GM19467 (cell line): ENCODE results near the gene INAVA.
"Not testable (repeated sequence)": the region's sequence is repeated elsewhere in the genome, so short reads cannot be mapped to it uniquely, and the experiment has no call there.

Experiments
- ATAC-seq: cut with Tn5 transposase; IDR thresholded peaks from one replicate; pipeline ENCODE4 v1.9.1; 2021; ENCODE audit warnings: mild to moderate bottlenecking, moderate library complexity; ENCODE audit not compliant: unreplicated experiment

INAVA gene

DNA sequence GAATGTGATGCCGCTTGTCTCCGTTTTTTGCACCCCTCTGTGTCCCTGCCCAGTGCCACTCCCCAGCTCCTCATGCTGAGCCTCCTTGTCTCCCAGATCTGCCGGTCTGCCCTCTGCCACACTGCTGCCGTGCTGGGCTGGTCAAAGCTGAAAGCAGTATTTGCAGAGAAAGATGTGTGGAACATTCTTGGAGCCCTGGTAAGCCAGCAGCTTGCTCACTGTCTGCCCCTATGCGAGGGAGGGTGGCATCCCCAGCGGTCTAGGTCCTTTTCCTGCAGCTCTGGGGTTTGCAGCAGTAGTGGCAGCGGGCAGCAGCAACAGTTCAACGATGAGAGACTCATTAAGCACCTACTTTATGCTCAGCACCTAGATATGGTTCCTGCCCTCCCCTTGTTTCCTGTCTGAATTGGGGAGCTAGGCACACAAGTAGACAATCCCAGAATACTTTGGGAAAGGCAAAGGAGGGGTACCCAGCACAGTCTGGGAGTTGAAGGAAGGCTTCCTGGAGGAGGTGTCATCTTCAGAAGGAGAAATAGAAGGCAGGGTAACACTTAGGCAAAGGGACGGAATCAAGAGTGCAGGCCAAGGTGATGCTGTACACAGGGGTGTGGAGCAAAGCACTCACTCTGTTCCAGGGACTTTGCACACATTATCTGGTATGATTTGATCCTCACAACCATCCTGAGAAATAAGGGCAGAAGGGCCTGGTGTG lies 65.7 kb downstream of the INAVA start:
- ATAC-seq: no peak

DNA sequence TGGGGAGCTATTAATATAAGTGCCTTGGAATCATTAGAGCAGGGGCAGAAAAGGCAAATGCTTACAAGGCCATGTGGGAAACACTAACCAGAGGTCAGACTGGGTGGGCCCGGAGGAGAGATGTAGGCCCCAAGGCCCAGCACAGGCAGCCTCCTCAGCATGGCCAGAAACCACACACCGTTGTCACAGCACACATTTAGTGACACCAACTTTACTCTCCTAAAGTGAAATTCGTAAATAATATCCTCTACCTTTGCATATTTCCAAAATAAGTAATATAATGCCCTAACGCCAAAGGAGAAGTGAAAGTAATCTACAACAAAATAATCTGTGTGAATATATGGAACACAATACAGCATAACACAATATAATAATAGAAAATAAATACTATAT lies 66.2 kb downstream of the INAVA start:
- no peak for ATAC-seq

DNA sequence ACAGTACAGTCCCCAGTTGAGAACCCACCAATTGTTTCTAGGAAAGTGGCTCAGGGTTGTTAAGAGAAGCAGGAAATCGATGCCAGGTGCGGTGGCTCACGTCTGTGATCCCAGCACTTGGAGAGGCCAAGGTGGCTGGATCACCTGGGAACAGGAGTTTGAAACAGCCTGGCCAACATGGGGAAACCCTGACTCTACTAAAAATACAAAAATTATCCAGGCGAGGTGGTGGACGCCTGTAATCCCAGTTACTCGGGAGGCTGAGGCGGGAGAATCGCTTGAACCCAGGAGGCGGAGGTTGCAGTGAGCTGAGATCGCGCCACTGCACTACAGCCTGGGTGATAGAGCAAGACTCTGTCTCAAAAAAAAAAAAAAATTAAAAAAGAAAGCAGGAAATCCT lies 67.5 kb downstream of the INAVA start:
- ATAC-seq: not testable (repeated sequence)

DNA sequence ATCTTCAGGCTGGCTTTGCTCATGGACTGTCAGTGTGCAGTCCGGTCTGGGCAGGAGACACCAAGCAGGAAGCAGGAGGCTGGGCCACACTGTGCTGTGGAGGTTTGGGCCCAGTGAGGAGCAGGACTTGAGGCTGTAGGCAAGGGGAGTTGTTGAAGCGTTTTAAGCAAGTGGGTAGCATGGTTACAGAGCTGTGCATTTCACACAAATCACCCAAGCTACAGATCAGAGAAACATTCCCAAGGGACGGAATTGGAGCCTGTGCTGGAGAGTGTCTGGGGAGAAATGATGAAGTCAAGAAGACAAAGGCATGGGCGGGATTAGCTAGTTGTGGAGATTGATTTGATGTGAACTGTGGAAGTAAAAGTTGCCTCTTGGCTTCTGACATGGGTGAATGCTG lies 67.9 kb downstream of the INAVA start:
- no peak for ATAC-seq

DNA sequence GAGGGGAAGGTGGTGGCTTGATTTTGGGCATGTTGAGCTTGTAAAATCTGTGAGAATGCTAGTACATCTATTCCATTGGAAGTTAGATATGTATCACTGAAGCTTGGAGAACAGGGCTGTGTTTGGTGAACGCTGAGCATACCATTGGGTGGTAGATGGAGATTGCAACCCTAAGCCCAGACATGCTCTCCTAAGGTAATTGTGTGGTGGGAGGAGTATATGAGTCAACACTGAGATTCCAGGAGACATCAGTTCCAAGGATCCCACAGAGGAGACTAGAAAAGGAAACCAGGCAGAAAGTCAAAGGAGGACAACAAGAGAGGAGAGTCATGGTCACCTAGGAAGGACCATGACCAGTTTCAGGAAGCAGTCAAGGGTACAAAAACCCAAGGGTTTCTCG lies 68.4 kb downstream of the INAVA start:
- no peak for ATAC-seq

DNA sequence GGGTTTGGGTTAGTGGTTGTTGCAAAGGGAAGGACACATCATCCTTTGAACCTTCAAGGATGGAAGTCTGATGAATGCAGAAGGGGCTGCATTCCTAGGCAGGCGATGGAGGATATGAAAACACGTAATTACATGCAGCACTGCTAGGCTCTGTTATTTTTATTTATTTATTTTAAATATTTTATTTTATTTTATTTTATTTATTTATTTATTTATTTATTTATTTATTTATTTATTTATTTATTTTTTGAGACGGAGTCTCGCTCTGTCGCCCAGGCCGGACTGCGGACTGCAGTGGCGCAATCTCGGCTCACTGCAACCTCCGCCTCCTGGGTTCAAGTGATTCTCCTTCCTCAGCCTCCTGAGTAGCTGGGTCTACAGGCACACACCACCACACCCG lies 69.2 kb downstream of the INAVA start:
- not testable (repeated sequence) for ATAC-seq
